ENCODE results near the gene TMEM245.

The TMEM245 gene

DNA sequence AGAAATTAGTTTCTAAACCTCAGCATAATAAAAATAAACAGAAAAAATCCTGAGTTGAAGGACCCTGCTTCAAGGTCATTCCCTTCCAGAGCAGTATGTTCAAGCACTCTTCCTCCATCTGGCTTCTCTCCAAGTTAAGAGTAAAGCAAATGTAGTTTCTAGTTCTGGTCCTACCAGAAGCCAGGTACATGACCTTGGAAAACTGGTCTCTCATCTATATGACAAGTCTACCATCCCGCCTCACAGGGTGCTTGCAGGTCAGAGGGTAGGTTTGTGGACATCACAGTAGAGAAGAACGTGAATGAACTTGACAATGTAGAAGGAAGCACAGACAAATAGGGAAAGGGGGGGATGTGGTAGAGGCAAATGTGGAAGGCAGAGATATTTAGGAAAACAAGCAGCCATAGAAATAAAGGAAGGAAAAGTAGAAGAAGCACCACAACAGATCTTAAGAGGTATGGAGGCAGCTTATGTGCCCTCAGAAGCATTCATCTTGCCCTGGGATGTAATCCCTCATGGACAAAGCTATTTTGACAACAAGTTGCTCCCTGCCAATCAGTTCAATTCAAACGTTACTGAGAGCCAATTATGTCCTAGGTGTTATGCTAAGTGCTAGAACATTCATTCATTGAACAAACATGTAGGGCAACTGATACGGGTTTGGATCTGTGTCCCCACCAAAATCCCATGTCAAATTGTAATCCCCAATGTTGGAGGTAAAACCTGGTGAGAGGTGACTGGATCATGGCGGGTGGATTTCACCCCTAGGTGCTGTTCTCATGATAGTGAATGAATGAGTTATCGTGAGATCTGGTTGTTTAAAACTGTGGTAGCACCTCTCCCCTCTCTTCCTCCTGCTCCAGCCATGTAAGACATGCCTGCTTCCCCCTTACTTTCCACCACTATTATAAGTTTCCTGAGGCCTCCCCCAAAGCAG lies 82.7 kb downstream of the TMEM245 start:
- H3K9me3 ChIP-seq, result no peaks in the 10 kb centered on the region
- no peak for DNase-seq
- H3K4me3 ChIP-seq (ENCODE audit: low read depth, low read length), result no peak overlapping the region
- H3K4me1 ChIP-seq, result no peaks in the 10 kb centered on the region
- H3K36me3 ChIP-seq, result peaks cover 37% of the 10 kb centered on the region
- TF ChIP-seq, protein P1, sequence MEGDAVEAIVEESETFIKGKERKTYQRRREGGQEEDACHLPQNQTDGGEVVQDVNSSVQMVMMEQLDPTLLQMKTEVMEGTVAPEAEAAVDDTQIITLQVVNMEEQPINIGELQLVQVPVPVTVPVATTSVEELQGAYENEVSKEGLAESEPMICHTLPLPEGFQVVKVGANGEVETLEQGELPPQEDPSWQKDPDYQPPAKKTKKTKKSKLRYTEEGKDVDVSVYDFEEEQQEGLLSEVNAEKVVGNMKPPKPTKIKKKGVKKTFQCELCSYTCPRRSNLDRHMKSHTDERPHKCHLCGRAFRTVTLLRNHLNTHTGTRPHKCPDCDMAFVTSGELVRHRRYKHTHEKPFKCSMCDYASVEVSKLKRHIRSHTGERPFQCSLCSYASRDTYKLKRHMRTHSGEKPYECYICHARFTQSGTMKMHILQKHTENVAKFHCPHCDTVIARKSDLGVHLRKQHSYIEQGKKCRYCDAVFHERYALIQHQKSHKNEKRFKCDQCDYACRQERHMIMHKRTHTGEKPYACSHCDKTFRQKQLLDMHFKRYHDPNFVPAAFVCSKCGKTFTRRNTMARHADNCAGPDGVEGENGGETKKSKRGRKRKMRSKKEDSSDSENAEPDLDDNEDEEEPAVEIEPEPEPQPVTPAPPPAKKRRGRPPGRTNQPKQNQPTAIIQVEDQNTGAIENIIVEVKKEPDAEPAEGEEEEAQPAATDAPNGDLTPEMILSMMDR (IDR thresholded peaks at IDR 0.05; ENCODE audit: low read depth, low read length), result no peak
- no peaks in the 10 kb centered on the region for H3K27me3 ChIP-seq

DNA sequence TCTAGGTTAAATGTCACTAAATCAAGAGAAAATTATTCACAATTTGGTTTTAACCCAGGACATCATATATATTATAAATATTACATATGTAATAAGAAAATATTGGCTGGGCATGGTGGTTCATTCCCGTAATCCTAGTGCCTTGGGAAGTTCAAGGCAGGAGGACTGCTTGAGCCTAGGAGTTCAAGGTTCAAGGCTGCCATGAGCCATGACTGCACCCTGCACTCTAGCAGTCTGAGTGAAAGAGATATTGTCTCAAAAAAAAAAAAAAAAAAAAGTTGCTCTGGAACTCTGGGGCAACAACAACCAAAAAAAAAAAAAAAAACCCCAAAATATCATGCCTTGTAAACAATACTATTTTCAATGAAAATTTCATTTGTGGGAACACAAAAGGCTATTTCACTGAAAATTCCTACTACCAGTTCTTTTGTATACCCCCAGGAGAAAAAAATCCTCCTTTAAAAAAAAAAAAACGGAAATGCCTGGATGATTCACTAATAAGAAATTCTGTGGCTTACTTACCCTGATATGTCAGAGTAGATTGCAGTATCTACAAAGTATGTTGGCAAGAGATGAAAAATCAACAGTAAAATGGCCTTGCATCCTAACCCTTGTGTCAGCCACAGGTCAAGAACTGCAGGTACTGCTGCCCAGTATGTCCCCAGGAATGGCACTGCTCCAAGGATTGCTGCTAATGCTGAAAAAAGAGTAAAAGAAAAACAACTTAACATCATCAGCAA lies 83.9 kb downstream of the TMEM245 start:
- Histone ChIP-seq H3K27me3 (no peaks in the 10 kb centered on the region), H3K4me3 (ENCODE audit: low read depth, low read length) (no peak overlapping the region), H3K4me1 (no peaks in the 10 kb centered on the region), H3K9me3 (no peaks in the 10 kb centered on the region), H3K36me3 (peaks cover 43% of the 10 kb centered on the region)
- TF ChIP-seq, protein P1 (IDR thresholded peaks at IDR 0.05; ENCODE audit: low read depth, low read length), result no peak
- no peak for DNase-seq

DNA sequence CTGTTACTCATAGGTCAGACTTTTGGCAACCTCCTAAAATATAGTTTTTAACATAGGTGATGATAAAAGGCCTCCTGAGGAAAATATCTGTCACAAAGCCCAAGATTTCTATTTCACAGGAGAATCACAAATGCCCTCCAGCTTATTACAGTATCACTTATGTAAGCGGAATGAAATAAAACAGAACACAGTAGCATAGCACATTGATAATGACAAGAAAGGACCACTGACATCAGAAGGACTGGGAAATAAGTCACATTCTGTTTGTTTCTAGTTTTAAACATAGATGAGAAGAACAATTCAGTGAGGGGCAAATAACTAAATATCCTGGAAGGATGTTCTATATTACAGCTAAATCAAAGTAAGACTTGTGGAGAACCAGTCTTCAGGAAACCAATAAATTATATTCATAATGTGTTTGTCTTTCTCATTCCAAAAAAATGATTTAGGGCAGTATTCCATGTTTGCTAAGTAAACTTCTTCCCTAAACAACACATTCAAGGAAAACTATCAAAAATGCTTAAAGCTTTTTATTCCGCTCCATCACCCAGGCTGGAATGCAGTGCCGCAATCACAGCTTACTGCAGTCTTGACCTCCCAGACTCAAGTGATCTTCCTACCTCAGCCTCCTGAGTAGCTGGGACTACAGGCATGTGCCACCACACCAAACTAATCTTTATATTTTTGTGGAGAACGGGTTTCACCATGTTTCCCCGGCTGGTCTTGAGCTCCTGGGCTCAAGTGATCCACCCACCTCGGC lies 85.6 kb downstream of the TMEM245 start:
- no peaks in the 10 kb centered on the region for H3K9me3 ChIP-seq
- TF ChIP-seq, protein P1 (IDR thresholded peaks at IDR 0.05; ENCODE audit: low read depth, low read length), result no peak
- H3K36me3 ChIP-seq, result peaks cover 46% of the 10 kb centered on the region
- H3K4me3 ChIP-seq (ENCODE audit: low read depth, low read length), result no peak overlapping the region
- no peak for DNase-seq
- no peaks in the 10 kb centered on the region for H3K27me3 ChIP-seq
- H3K4me1 ChIP-seq, result no peaks in the 10 kb centered on the region

DNA sequence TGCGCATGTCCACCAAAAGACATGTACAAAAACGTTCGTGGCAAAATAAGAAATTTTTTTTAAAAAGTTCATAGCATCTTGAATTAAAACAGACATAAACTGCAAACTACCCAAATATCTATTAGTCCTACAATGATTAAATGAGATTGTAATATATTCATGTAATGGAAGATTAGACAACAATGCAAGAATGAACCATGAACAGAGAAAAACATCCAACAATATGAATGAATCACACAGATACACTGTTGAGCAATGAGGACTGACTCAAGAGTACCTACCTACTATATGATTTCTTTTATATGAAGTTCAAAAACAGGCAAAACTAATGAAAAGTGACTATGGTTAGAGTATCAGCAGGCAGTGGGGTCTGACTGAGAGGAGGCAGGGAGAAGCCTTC lies 88.5 kb downstream of the TMEM245 start:
- H3K9me3 ChIP-seq, result no peaks in the 10 kb centered on the region
- H3K36me3 ChIP-seq, result peaks cover 34% of the 10 kb centered on the region
- TF ChIP-seq, protein P1 (IDR thresholded peaks at IDR 0.05; ENCODE audit: low read depth, low read length), result no peak

DNA sequence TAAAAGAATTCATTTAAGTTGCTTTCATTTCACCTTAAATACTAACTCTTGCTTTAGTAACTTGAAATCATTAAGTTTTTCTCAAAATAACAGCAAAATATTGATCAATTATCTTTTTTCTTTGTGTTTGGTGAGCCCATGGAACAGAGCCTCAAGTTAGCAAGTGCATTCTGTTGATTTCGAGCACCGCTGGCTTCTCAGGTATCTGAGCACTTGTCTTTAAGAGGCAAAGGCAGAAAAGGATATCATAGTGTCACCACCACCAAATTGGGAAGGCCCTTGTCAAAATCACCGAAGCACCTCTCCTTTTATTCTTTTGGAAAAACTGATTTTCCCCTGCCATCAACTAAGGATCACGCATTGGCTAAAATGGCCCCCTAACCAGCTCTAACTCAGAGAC lies 89.3 kb downstream of the TMEM245 start:
- H3K4me1 ChIP-seq, result no peaks in the 10 kb centered on the region
- H3K9me3 ChIP-seq, result no peaks in the 10 kb centered on the region
- no peak overlapping the region for H3K4me3 ChIP-seq (ENCODE audit: low read depth, low read length)
- no peak for DNase-seq
- peaks cover 31% of the 10 kb centered on the region for H3K36me3 ChIP-seq
- no peaks in the 10 kb centered on the region for H3K27me3 ChIP-seq
- TF ChIP-seq, protein P1 (IDR thresholded peaks at IDR 0.05; ENCODE audit: low read depth, low read length), result no peak

More for the DNA sequence above, 88.5 kb downstream of the TMEM245 start:
- Histone ChIP-seq H3K4me1 (no peaks in the 10 kb centered on the region), H3K27me3 (no peaks in the 10 kb centered on the region), H3K4me3 (ENCODE audit: low read depth, low read length) (no peak overlapping the region)
- no peak for DNase-seq

Measured in BE2C (cell line).